Dermis blood vessel endothelial cell (primary cell): Measurements from ENCODE around the gene KLHL15. TPM values are rescaled to one million over a fixed set of nuclear protein-coding genes. Genes with fewer than 3 reads are reported as not detected.

Experiments
- DNase-seq: peaks from one replicate; pipeline ENCODE4 v3.0.0; 2010
- total RNA-seq: library from RNA; depleted of rRNA; stranded (reverse); fragments of >200 nt; gene quantifications from 2 replicates; pipeline ENCODE4 v1.2.3, GENCODE V29; 2014

KLHL15 gene
- total RNA-seq, 1 donor from 2014 or later = 9.4 TPM

- DNase-seq = no peak
Measured at GRCh38 chrX:23945206-23945605, 81.8 kb downstream of the KLHL15 start.

- no peak for DNase-seq
Measured at GRCh38 chrX:23944234-23944633, 82.8 kb downstream of the KLHL15 start.

- no peak for DNase-seq
Measured at GRCh38 chrX:23939203-23939602, 87.8 kb downstream of the KLHL15 start.

- no peak for DNase-seq
Measured at GRCh38 chrX:23938690-23939089, 88.3 kb downstream of the KLHL15 start.

- DNase-seq = no peak
Measured at GRCh38 chrX:23937100-23937499, 89.9 kb downstream of the KLHL15 start.

- DNase-seq = no peak
Measured at GRCh38 chrX:23936180-23936579, 90.8 kb downstream of the KLHL15 start.

GRCh38 chrX:23935106-23935505 lies 91.9 kb downstream of the KLHL15 start:
- DNase-seq = no peak

Other genes with a start within 250 kb of the KLHL15 start
- 305 and 422 TPM in 2 replicates for gene SAT1, start 244.0 kb downstream of the KLHL15 start, total RNA-seq
- 5.6 and 10.9 TPM in 2 replicates for gene APOO, start 119.2 kb downstream of the KLHL15 start, total RNA-seq
- 0.05 TPM in 1 of 2 replicates, not detected in the other for gene CXorf58, start 119.2 kb downstream of the KLHL15 start, total RNA-seq
- gene EIF2S3, start 27.8 kb upstream of the KLHL15 start, total RNA-seq = 222 and 303 TPM in 2 replicates
- 56.0 and 91.2 TPM in 2 replicates for gene ZFX, start 122.5 kb upstream of the KLHL15 start, total RNA-seq